Natural killer cell treated with Interleukin-12 subunit alpha and Interleukin-12 subunit beta and Interleukin-15 and Interleukin-18, amount 100 ng/mL, for 72 hours (primary cell): ENCODE measurements around the gene C4BPB. TPM values are rescaled to one million over a fixed set of nuclear protein-coding genes. Genes with fewer than 3 reads are reported as not detected.

Experiments used
- ATAC-seq, 2 donors: fragments of 150-1000 bp; cut with Tn5 transposase in 1 of 2; sonication (Bioruptor Pico), chemical (Tn5 transposase) in 1 of 2; 2 replicates each; pipeline ENCODE4 v1.10.0; 2021
- DNase-seq: peaks from one replicate; pipeline ENCODE4 v3.0.0; 2022; ENCODE audit warnings: low spot score
- H3K27ac Mint-ChIP-seq, 2 donors: 1 replicate in 1 of 2; 2 replicates in 1 of 2; pipeline ENCODE4 v1.8.0; 2022; ENCODE audit warnings: mixed read lengths in 2 of 2, mild to moderate bottlenecking in 1 of 2, moderate library complexity in 1 of 2
- H3K27me3 Mint-ChIP-seq, 2 donors: 1 replicate in 1 of 2; 2 replicates in 1 of 2; pipeline ENCODE4 v1.8.0; 2022; ENCODE audit warnings: mixed read lengths in 2 of 2
- H3K36me3 Mint-ChIP-seq: one replicate; pipeline ENCODE4 v1.8.0; 2022; ENCODE audit warnings: mixed read lengths
- H3K4me1 Mint-ChIP-seq, 2 donors: 1 replicate in 1 of 2; 2 replicates in 1 of 2; pipeline ENCODE4 v1.8.0; 2022; ENCODE audit warnings: low read depth in 2 of 2, mixed read lengths in 2 of 2, mild to moderate bottlenecking in 1 of 2
- H3K4me3 Mint-ChIP-seq: one replicate; pipeline ENCODE4 v1.8.0; 2022; ENCODE audit warnings: mixed read lengths
- H3K9me3 Mint-ChIP-seq: 2 replicates; pipeline ENCODE4 v1.8.0; 2022; ENCODE audit warnings: mixed read lengths
- total RNA-seq, 2 donors: library from RNA; stranded (reverse); gene quantifications; one replicate each; pipeline ENCODE4 v1.2.3, GENCODE V29; 2022

The C4BPB gene
- total RNA-seq, 2 donors from 2014 or later, result 0.38 TPM; not detected in 1

GRCh38 chr1:207069061-207069460 is 19.6 kb upstream of the C4BPB start:
- Mint-ChIP-seq H3K4me1 (peaks cover 13% of the 10 kb centered on the region in 2 donors), H3K27me3 (no peaks in the 10 kb centered on the region), H3K9me3 (no peaks in the 10 kb centered on the region), H3K36me3 (no peaks in the 10 kb centered on the region), H3K27ac (peak overlapping the region; percentile 25 to 80), H3K4me3 (no peak overlapping the region)
- no peak for DNase-seq
- peak; percentile 70 to 76 for ATAC-seq

GRCh38 chr1:207069858-207070506 is 18.7 kb upstream of the C4BPB start:
- H3K9me3 Mint-ChIP-seq, result no peaks in the 10 kb centered on the region
- H3K4me3 Mint-ChIP-seq, result no peak overlapping the region
- no peaks in the 10 kb centered on the region for H3K27me3 Mint-ChIP-seq
- ATAC-seq (no peak), DNase-seq (no peak)
- H3K27ac Mint-ChIP-seq, result no peak overlapping the region
- H3K36me3 Mint-ChIP-seq, result no peaks in the 10 kb centered on the region
- H3K4me1 Mint-ChIP-seq, result peaks cover 13% of the 10 kb centered on the region in 2 donors

- no peak for DNase-seq
- H3K4me3 Mint-ChIP-seq, result no peak overlapping the region
Observed at GRCh38 chr1:207070811-207071210, 17.8 kb upstream of the C4BPB start.

GRCh38 chr1:207071426-207071825 is 17.2 kb upstream of the C4BPB start:
- Mint-ChIP-seq H3K4me1 (peaks cover 13% of the 10 kb centered on the region in 2 donors), H3K9me3 (no peaks in the 10 kb centered on the region), H3K27ac (peak overlapping the region in 1 of 2 donors; percentile 81), H3K4me3 (no peak overlapping the region), H3K36me3 (no peaks in the 10 kb centered on the region), H3K27me3 (peaks cover 0 to 6% of the 10 kb centered on the region in 2 donors)
- no peak for DNase-seq
- no peak for ATAC-seq

More at GRCh38 chr1:207070811-207071210, 17.8 kb upstream of the C4BPB start:
- peak; percentile 32 to 61 for ATAC-seq
- Mint-ChIP-seq H3K4me1 (peaks cover 13% of the 10 kb centered on the region in 2 donors), H3K36me3 (no peaks in the 10 kb centered on the region), H3K9me3 (no peaks in the 10 kb centered on the region), H3K27me3 (peaks cover 0 to 2% of the 10 kb centered on the region in 2 donors), H3K27ac (peak overlapping the region in 1 of 2 donors; percentile 81)

GRCh38 chr1:207072233-207072632 is 16.4 kb upstream of the C4BPB start:
- DNase-seq (no peak), ATAC-seq (no peak)
- H3K27me3 Mint-ChIP-seq, result peaks cover 0 to 6% of the 10 kb centered on the region in 2 donors
- H3K4me1 Mint-ChIP-seq, result peaks cover 13% of the 10 kb centered on the region in 2 donors
- H3K27ac Mint-ChIP-seq, result no peak overlapping the region
- H3K36me3 Mint-ChIP-seq, result no peaks in the 10 kb centered on the region
- H3K4me3 Mint-ChIP-seq, result no peak overlapping the region
- H3K9me3 Mint-ChIP-seq, result no peaks in the 10 kb centered on the region

- Mint-ChIP-seq H3K27me3 (peaks cover 0 to 6% of the 10 kb centered on the region in 2 donors), H3K27ac (no peak overlapping the region), H3K36me3 (no peaks in the 10 kb centered on the region), H3K4me1 (peaks cover 8 to 10% of the 10 kb centered on the region in 2 donors), H3K9me3 (no peaks in the 10 kb centered on the region), H3K4me3 (no peak overlapping the region)
- DNase-seq (no peak), ATAC-seq (no peak)
Observed at GRCh38 chr1:207073906-207074820, 14.5 kb upstream of the C4BPB start.

- H3K27me3 Mint-ChIP-seq, result peaks cover 0 to 8% of the 10 kb centered on the region in 2 donors
- DNase-seq (no peak), ATAC-seq (no peak)
- no peaks in the 10 kb centered on the region for H3K36me3 Mint-ChIP-seq
- H3K9me3 Mint-ChIP-seq, result no peaks in the 10 kb centered on the region
- H3K27ac Mint-ChIP-seq, result no peak overlapping the region
- H3K4me3 Mint-ChIP-seq, result no peak overlapping the region
- no peaks in the 10 kb centered on the region for H3K4me1 Mint-ChIP-seq
Observed at GRCh38 chr1:207076181-207076955, 12.3 kb upstream of the C4BPB start.

- no peaks in the 10 kb centered on the region for H3K9me3 Mint-ChIP-seq
- H3K27ac Mint-ChIP-seq, result no peak overlapping the region
- peaks cover 0 to 12% of the 10 kb centered on the region in 2 donors for H3K27me3 Mint-ChIP-seq
- ATAC-seq, result no peak
- DNase-seq, result no peak
- H3K36me3 Mint-ChIP-seq, result no peaks in the 10 kb centered on the region
- no peaks in the 10 kb centered on the region for H3K4me1 Mint-ChIP-seq
- no peak overlapping the region for H3K4me3 Mint-ChIP-seq
Observed at GRCh38 chr1:207077012-207077411, 11.6 kb upstream of the C4BPB start.

GRCh38 chr1:207077470-207078377 is 10.9 kb upstream of the C4BPB start:
- Mint-ChIP-seq H3K27ac (no peak overlapping the region), H3K4me1 (no peaks in the 10 kb centered on the region), H3K4me3 (no peak overlapping the region), H3K36me3 (no peaks in the 10 kb centered on the region), H3K9me3 (no peaks in the 10 kb centered on the region), H3K27me3 (peaks cover 4 to 19% of the 10 kb centered on the region in 2 donors)
- DNase-seq (peak; percentile 71), ATAC-seq (peak; percentile 75 to 79)

- Mint-ChIP-seq H3K9me3 (no peaks in the 10 kb centered on the region), H3K4me3 (no peak overlapping the region), H3K27ac (no peak overlapping the region), H3K27me3 (peaks cover 6 to 28% of the 10 kb centered on the region in 2 donors), H3K4me1 (no peaks in the 10 kb centered on the region), H3K36me3 (no peaks in the 10 kb centered on the region)
- no peak for ATAC-seq
- no peak for DNase-seq
Observed at GRCh38 chr1:207078578-207079132, 10.0 kb upstream of the C4BPB start.

GRCh38 chr1:207079706-207080241 is 8.9 kb upstream of the C4BPB start:
- Mint-ChIP-seq H3K9me3 (no peaks in the 10 kb centered on the region), H3K27me3 (peaks cover 6 to 40% of the 10 kb centered on the region in 2 donors), H3K27ac (no peak overlapping the region), H3K4me3 (no peak overlapping the region), H3K4me1 (peaks cover 0 to 3% of the 10 kb centered on the region in 2 donors), H3K36me3 (no peaks in the 10 kb centered on the region)
- DNase-seq (no peak), ATAC-seq (no peak)

GRCh38 chr1:207081088-207081487 is 7.6 kb upstream of the C4BPB start:
- Mint-ChIP-seq H3K4me3 (no peak overlapping the region), H3K27ac (no peak overlapping the region), H3K36me3 (no peaks in the 10 kb centered on the region), H3K27me3 (peaks cover 9 to 43% of the 10 kb centered on the region in 2 donors), H3K4me1 (peaks cover 3 to 10% of the 10 kb centered on the region in 2 donors), H3K9me3 (no peaks in the 10 kb centered on the region)
- DNase-seq (no peak), ATAC-seq (no peak)
